ENCODE measurements around the gene FOXB1. TPM values are rescaled to one million over a fixed set of nuclear protein-coding genes. Genes with fewer than 3 reads are reported as not detected.

The FOXB1 gene
- total and polyA plus RNA-seq, 9 of the 15 experiments (the other 6 are each of a cell fraction or from before 2014, with no cell fraction given): not detected

DNA sequence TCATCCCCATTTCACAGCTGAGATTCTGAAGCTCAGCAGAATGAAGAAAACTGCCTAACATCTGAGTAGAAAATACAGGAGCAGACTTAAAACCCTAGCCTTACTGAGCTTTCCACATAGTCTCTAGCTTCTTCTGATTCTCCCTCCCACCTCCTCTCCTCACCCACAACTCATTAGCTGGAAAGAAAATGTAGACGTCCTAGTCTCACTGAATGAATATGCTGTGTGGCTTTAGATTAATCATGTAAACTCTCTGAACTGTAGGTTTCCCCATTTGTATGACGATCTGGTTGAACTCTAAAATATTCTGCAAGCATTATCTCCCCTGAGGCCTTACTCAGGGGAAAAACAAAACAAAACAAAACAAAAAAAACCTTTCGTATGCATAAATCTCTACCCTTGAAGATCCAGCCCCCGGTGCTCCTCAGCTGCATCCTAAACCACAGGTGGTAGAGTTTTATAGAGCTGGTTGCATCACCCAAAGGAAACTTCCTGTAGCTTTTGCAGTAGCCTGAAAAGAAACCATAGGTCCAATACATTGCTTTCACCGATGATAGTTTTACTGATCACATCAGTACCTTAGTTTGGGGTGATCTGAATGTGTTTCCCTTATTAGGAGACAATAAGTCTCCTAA lies 40.6 kb downstream of the FOXB1 start (continued):
- TF ChIP-seq, protein P1, sequence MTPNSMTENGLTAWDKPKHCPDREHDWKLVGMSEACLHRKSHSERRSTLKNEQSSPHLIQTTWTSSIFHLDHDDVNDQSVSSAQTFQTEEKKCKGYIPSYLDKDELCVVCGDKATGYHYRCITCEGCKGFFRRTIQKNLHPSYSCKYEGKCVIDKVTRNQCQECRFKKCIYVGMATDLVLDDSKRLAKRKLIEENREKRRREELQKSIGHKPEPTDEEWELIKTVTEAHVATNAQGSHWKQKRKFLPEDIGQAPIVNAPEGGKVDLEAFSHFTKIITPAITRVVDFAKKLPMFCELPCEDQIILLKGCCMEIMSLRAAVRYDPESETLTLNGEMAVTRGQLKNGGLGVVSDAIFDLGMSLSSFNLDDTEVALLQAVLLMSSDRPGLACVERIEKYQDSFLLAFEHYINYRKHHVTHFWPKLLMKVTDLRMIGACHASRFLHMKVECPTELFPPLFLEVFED (CRISPR knock-in tag; conservative IDR thresholded peaks at IDR 0.05): no peak
- TF ChIP-seq CEBPG (CRISPR knock-in tag; IDR thresholded peaks at IDR 0.05) (no peak), CEBPG (tag; conservative IDR thresholded peaks at IDR 0.05 in 1 of 2, IDR thresholded peaks at IDR 0.05 in 1 of 2) (peak; percentile 21 to 27; a peak in 2 of 4 replicates)

DNA sequence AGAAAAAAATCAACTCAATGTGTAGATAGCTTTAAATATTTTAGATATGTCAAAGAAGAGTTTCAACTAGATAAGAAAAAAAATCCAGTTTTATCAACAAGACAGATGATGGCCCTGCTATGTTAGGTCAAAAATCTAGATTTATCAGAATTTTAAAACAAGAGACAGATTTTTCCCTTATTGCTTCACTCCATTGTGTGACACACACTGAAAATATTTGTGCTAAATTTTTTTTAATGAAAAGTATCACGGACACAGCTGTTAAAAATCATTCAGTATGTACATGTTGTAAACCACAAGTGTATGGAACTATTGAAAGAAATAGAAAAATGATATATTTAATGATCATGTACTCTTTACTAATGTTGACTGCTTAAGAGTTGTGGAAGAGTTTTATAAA lies 43.6 kb downstream of the FOXB1 start:
- Histone ChIP-seq H3K9ac (ENCODE audit: insufficient read depth in 1 of 2, low read depth in 2 of 2, low read length in 2 of 2) (no peak overlapping the region), H3K4me3 (no peak overlapping the region), H3K9me3 (replicated peaks; ENCODE audit: control insufficient read depth, insufficient read depth, low read depth, low read length) (no peaks in the 10 kb centered on the region), H3K36me3 (ENCODE audit: control insufficient read depth, insufficient read depth, low read length) (no peaks in the 10 kb centered on the region), H3K27me3 (ENCODE audit: control insufficient read depth in 2 of 2, insufficient read depth in 2 of 2, low read length in 2 of 2) (peaks cover 0 to 10% of the 10 kb centered on the region in 2 experiments; a peak in 1 of 5 replicates), H2AFZ (ENCODE audit: low read depth, low read length) (no peak overlapping the region), H3K4me2 (ENCODE audit: insufficient read depth, low read length) (no peak overlapping the region), H3K79me2 (ENCODE audit: control insufficient read depth, insufficient read depth, low read length) (no peaks in the 10 kb centered on the region), H4K20me1 (replicated peaks; ENCODE audit: control insufficient read depth, insufficient read depth, low read length) (no peaks in the 10 kb centered on the region), H3K27ac (ENCODE audit: extremely low read depth, low read depth, low read length) (no peak overlapping the region), H3K9me1 (ENCODE audit: control insufficient read depth, insufficient read depth, low read length) (no peaks in the 10 kb centered on the region), H3K4me1 (replicated peaks in 1 of 2; ENCODE audit: control insufficient read depth in 2 of 2, insufficient read depth in 2 of 2, low read length in 2 of 2) (no peaks in the 10 kb centered on the region)
- 0% methylated on average over 1 of the region's 1 CpG for WGBS (ENCODE audit: insufficient coverage, low coverage, missing lambda C conversion rate)
- ChIA-PET CTCF (ENCODE audit: low intra/inter-chr PET ratio) (interaction anchor here (0.6 kb wide), 1 partner anchor 132 kb away, joined by 3 read pairs; no protein-coding TSS in a partner anchor), POLR2A (no interaction called here)
- in situ Hi-C loops (cut with MboI) (no loop called here), intact Hi-C loops (cut with micrococcal nuclease) (no loop called here)
- FAIRE-seq (no peak), DNase-seq (ENCODE audit: extremely low read depth in 1 of 4, low spot score in 3 of 4) (no peak), ATAC-seq (no peak)
- no TSS peak for BruUV-seq (replicated peaks)
- no peak for TF ChIP-seq ZNF583 (CRISPR knock-in tag; IDR thresholded peaks at IDR 0.05)
- no peak for TF ChIP-seq PHTF2 (CRISPR knock-in tag; IDR thresholded peaks at IDR 0.05)
- TF ChIP-seq MYC (IDR thresholded peaks at IDR 0.05; ENCODE audit: low read depth, low read length): no peak
- TF ChIP-seq MYC (CRISPR knock-in tag; IDR thresholded peaks at IDR 0.05; ENCODE audit: borderline replicate concordance, low read depth): no peak
- TF ChIP-seq, protein P2, sequence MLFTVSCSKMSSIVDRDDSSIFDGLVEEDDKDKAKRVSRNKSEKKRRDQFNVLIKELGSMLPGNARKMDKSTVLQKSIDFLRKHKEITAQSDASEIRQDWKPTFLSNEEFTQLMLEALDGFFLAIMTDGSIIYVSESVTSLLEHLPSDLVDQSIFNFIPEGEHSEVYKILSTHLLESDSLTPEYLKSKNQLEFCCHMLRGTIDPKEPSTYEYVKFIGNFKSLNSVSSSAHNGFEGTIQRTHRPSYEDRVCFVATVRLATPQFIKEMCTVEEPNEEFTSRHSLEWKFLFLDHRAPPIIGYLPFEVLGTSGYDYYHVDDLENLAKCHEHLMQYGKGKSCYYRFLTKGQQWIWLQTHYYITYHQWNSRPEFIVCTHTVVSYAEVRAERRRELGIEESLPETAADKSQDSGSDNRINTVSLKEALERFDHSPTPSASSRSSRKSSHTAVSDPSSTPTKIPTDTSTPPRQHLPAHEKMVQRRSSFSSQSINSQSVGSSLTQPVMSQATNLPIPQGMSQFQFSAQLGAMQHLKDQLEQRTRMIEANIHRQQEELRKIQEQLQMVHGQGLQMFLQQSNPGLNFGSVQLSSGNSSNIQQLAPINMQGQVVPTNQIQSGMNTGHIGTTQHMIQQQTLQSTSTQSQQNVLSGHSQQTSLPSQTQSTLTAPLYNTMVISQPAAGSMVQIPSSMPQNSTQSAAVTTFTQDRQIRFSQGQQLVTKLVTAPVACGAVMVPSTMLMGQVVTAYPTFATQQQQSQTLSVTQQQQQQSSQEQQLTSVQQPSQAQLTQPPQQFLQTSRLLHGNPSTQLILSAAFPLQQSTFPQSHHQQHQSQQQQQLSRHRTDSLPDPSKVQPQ (CRISPR knock-in tag; IDR thresholded peaks at IDR 0.05; ENCODE audit: borderline replicate concordance): no peak
- TF ChIP-seq TAF7 (tag; IDR thresholded peaks at IDR 0.05): no peak
- TF ChIP-seq, protein P3, sequence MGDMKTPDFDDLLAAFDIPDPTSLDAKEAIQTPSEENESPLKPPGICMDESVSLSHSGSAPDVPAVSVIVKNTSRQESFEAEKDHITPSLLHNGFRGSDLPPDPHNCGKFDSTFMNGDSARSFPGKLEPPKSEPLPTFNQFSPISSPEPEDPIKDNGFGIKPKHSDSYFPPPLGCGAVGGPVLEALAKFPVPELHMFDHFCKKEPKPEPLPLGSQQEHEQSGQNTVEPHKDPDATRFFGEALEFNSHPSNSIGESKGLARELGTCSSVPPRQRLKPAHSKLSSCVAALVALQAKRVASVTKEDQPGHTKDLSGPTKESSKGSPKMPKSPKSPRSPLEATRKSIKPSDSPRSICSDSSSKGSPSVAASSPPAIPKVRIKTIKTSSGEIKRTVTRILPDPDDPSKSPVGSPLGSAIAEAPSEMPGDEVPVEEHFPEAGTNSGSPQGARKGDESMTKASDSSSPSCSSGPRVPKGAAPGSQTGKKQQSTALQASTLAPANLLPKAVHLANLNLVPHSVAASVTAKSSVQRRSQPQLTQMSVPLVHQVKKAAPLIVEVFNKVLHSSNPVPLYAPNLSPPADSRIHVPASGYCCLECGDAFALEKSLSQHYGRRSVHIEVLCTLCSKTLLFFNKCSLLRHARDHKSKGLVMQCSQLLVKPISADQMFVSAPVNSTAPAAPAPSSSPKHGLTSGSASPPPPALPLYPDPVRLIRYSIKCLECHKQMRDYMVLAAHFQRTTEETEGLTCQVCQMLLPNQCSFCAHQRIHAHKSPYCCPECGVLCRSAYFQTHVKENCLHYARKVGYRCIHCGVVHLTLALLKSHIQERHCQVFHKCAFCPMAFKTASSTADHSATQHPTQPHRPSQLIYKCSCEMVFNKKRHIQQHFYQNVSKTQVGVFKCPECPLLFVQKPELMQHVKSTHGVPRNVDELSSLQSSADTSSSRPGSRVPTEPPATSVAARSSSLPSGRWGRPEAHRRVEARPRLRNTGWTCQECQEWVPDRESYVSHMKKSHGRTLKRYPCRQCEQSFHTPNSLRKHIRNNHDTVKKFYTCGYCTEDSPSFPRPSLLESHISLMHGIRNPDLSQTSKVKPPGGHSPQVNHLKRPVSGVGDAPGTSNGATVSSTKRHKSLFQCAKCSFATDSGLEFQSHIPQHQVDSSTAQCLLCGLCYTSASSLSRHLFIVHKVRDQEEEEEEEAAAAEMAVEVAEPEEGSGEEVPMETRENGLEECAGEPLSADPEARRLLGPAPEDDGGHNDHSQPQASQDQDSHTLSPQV (IDR thresholded peaks at IDR 0.05): no peak
- TF ChIP-seq KAT8 (IDR thresholded peaks at IDR 0.05; ENCODE audit: low read depth): no peak
- TF ChIP-seq MIER1 (IDR thresholded peaks at IDR 0.05; ENCODE audit: low read depth): no peak
- TF ChIP-seq RAD21 (CRISPR knock-in tag; conservative IDR thresholded peaks at IDR 0.05 in 1 of 2, IDR thresholded peaks at IDR 0.05 in 1 of 2): no peak
